HG03280 (cell line): Measurements from ENCODE around the gene PSMA5.
A peak's percentile ranks its signal among the peaks of the same experiment; 100 is the strongest.
"Not testable (repeated sequence)": the region's sequence is repeated elsewhere in the genome, so short reads cannot be mapped to it uniquely, and the experiment has no call there.

Source experiments
- ATAC-seq: cut with Tn5 transposase; IDR thresholded peaks from one replicate; pipeline ENCODE4 v1.9.1; 2021; ENCODE audit warnings: mild to moderate bottlenecking, moderate library complexity; ENCODE audit not compliant: unreplicated experiment

The PSMA5 gene

DNA sequence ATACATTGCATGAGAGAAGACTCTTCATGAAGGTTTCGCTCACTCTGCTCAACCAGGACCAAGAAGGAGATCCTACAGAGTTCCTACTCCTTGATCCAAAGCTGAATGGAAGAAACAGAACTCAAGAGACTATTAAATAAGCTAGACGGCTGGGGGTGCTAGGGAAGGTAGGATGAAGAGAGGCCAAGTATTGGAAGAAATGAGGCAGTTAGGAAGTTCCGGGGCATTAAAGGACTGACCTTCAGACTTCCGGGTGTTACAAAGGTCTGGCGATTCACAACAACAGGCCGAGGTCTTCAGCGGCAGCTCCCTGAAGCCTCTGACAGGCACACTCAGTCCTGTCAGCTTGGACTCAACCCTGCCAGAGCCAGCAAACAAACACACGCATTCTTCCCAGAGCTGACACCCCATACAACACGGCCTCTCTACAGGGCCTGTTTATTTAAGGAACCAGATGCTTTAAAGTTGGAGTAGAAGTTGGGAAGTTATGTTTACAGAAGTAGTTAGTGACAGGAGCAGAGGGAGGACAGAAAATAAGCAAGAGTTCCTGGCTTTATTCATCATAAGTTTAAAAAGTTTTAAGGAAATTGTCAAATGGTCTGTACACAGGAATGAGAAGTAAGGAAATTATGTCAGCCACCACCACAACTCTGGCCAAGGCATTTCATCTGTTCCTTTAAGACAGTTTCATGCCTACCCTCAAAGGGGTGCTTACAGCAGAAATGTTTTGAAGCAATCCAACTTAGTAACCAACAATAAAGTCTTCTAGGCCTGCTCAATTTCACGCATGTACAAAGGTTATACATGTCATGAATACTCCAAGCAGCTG lies 33.2 kb downstream of the PSMA5 start:
- ATAC-seq: no peak

DNA sequence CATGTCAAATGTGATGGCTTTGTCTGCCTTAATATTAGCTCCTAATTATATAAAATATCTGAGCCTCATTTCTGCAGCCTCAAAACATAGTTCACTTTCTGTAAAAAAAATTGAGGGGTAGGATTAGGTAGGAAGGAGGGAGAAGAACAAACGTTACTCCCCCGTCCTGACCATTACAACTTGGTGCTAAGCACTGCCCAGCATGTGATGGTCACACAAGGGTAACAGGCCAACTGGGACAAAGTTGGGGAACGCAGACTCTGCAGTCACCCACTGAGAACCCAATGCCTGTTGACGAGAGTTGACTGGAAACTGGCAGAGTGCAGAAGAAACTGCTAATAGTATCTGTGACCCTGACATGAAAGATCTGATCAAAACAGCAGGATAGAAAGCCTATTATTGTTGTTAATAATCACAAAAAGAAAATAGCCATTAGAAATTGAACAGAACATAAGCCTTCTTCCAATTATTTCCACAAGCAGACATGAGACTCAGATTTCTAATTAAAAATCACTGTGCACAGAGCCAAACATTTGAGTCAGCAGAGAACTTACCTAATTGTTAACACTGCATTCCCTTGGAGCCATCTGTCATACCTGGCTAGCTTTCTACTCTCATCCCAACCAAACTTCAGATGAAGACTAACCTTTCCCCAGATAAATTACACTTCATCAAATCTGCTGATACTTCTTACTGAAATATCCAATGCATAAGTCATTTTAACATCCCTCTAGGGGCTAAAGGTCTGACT lies 34.0 kb downstream of the PSMA5 start:
- peak; percentile 22 for ATAC-seq

DNA sequence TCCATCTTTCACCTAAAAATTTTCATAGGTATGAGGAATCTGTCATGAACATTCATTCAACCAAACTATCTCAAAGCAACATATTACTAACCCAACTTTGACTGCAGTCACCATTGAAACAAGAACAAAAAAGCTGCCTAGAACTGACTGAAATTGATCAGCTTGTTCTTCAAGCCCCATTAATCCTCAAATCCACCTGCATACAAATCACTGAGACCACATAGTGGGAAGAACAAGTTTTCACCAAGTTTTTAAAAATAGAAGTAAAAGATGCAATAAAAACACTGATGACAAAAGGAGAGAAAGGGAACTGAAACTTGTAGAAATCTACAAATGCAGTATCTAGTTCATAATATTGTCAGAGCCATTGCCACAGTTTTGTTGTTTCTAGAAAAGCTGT lies 34.6 kb downstream of the PSMA5 start:
- peak; percentile 75 for ATAC-seq

DNA sequence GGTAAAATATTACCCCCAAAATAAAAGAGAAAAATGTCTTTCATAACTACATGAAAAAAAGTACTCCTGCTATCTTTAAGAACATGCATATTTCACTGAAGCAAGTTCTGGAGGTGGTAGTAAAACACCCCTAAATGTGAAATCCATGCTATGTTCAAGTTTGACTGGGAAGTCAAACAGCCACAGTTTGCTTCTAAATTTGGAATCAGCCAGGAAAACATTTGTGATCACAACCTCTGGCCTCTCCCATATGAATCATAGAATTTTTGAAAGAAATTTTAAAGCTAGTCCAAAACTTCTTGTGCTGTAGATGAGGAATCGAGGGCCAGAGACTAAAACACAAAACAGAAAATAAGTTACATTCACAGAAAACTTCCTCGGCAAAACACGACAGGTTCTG lies 35.1 kb downstream of the PSMA5 start:
- no peak for ATAC-seq

DNA sequence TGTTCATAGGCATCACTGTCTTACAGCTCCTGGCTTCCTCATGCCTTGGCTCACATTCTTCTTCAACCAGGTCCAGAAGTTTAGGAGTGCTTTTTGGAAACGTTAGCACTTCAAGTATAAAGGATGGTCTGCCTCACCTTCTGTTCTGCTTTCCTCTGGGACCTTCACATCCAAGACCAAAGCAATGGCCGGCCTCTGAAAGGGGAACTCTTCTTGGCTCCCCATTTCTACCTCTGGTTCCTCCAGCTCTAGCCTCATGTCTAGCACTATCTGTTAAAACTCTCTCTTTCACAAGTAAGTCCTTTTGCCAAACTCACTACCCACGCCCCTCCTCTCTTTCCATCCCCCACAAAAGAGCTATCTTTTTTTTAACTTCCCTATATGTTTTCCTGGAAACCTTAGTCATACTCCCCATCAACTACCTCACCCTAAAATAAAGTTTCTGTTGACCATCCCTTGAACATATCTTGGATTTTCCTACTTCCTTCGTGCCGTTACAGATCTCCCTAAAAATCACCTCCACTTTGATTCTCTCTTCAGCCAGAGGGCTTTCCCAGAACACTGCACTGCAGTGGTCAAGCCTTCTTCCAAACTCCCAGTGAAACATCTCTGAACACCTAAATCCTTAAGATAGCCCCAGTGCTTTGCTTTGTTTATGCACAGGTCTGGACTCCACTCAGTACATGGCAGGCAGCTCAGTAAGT lies 36.5 kb downstream of the PSMA5 start:
- no peak for ATAC-seq

DNA sequence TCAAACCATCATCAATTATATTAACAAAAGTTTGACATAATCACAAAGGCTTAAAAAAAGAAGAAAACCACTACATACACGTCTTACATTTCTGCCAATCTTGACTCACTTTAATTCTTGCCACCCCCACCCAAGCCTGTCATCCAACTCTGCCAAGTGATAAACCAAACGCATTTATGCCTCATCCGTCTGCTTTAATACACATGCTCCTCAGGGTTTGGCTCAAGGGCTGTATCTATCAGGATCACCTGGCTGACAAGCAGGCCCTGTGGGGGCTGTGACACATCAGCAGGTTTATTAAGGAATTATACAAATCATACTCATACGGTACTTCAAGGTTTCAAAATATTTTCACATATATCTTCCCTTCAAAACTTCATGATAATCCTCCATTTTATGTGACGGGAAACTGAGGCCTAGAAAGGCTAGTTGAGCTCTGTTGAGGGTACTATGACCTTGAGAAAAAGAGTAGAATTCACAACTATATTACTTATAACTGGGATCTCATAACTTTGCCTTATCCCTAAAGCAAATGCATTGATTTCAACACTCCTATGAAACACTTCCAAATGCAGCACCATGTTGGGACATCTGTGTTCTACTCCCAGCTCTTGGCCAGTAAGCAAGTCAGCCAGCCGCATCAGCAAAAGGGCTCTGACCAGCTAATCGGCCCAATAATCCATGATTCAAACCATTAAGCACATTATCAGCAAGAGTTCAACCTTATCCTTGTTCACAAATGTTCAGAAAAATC lies 37.2 kb downstream of the PSMA5 start:
- ATAC-seq: no peak

DNA sequence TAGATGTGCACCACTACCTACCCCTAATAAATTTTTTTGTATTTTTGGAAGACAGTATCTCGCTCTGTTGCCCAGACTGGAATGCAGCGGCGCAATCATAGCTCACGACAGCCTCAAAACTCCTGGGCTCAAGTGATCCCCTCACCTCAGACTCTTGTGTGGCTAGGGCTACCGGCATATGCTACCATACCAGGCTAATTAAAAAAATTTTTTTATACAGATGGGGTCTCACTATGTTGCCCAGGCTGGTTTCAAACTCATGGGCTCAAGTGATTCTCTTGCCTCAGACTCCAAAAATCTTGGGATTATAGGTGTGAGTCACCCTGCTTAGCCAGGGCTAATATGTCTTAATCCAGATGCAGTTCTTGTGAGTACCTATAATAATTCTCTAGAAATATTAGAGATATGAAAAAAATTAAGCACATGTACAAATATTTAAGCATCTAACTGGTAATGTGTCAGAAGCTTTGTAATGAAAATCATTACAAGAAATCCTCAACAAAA lies 38.0 kb downstream of the PSMA5 start:
- no peak for ATAC-seq

DNA sequence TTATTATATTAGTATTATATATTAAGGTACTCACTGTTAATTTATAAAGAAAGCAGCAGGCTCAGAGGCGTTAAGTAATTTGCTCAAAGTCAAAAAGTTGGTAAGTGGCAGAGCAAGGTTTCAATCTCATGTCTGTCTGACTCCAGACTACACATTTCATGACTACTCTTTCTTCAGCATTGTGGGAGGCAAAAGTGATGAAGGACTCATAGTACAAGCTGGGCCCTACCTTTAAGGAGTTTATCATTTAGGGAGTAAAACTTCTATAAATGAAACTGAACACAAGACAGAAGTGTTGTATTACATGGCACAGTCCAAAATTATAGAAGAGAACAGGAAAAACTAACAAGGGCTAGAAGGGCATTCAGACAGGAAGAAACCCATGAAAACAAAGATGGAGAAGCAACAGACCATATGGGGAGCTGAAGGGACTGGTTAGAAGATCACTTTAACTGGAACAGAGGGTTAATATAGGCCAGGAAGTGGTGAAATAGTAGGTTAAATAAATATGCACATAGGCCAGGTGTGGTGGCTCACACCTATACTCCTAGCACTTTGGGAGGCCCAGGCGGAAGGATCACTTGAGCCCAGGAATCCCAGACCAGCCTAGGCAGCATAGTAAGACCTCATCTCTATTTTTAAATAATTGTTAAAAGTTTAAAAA lies 40.1 kb downstream of the PSMA5 start:
- ATAC-seq: no peak

DNA sequence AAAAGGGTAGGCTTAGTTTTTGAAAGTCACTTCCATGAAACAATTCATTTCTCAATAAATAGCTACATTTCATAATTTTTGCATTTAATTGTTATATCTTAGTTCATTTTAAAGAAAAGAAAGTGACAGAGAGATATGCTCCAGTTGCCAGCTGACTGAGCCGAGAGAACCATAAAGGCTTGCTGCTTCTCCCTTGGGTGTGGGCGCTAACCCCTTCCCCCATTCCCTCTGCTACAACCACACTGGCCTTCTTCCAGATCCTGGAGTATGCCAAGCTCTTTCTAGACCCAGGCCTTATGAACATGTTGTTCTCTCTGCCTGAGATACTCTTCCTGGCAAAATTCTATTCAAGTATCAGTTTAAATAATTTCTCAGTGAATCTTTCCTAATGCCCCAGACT lies 40.8 kb downstream of the PSMA5 start:
- ATAC-seq: no peak

DNA sequence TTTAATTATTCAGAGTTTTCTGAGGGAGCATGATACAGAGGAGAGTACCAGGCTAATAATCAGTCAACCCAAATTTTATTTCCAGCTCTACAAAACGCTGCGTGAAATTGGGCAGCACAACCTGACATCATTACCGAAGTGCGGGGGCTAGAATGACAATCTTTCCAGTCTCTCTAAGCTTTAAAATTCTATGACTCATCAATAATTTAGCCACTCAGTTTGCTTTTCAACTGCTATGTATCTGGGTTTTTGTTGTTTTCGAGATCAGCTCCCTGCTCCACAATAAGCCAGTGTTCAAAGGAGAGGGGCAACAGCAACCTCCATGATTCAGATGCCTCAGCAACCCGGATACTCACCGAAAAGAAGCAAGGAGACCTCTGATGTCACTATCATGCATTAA lies 42.4 kb downstream of the PSMA5 start:
- no peak for ATAC-seq

DNA sequence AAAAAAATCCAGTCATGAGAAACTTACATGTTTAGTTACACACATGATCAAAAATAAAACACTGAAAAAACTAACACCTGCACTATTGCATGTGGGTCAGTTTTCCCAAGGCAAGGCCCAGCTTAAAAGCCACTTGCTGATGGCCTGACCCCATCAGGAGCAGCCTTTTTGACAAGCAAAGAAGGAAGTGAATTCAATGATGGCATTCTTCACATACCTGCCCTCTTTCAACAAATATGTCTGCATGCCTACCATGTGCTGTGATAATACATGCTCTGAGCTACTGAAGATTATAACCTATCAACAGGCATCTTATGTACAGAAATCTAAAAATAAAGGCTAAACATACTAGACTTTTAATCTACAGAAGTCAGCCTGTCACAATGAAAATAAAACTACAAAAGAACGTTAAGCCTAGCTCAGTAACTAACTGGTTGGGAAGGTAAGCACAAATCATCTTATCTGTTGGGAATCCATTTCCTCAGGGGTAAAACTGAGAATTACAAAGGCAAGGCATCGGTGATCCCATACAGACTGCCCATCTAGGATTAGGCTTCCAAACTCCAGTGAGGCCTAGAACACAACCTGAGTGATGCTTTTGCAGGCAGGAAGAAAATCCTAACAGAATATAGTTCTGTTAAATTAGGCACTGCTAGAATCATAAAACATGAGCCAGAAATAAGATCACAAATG lies 43.0 kb downstream of the PSMA5 start:
- no peak for ATAC-seq

DNA sequence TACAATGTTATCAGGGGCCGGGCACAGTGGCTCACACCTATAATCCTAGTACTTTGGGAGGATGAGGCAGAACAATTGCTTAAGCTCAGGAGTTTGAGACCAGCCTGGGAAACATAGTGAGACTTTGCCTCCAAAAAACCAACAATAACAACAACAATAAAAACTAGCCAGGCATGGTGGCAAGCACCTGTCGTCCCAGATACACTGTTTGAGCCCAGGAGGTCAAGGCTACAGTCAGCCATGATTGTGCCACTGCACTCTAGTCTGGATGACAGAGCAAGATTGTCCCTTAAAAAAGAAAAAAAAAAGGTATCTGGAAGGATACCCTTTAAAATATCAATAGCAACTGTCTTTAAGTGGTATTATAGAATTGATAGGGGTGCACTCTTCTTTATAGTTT lies 44.7 kb downstream of the PSMA5 start:
- ATAC-seq: no peak

DNA sequence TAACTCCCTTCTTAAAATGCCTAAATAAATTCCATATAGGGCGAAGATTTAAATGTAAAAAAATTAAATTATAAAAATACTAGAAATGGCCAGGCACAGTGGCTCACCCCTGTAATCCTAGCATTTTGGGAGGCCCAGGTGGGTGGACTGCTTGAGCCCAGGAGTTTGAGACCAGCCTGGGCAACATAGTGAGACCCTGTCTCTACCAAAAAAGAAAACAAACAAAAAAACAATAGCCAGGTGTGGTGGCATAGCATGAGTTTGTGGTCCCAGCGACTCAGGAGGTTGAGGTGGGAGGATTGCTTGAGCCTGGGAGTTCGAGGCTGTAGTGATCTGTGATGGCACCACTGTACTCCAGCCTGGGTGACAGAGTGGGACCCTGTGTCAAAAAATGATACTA lies 46.3 kb downstream of the PSMA5 start:
- no peak for ATAC-seq

DNA sequence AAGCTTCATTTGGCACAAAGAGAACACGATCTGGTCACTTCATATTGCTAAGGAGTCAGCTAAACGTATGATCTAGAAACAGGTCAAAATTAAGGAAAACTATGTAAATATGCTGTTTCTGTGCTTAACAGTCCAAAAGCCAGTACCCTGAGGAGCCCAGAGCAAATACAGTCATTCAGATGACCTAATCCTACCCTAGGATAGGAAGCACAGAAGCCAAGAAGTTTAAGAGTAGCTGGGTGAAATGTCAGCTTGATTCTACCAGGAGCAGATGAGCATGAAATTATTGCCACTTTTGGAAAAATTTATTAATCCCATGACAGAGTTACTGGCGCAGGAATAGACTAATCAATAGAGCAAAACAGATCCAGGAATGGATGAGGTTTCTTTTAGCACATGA lies 46.8 kb downstream of the PSMA5 start:
- ATAC-seq: no peak

DNA sequence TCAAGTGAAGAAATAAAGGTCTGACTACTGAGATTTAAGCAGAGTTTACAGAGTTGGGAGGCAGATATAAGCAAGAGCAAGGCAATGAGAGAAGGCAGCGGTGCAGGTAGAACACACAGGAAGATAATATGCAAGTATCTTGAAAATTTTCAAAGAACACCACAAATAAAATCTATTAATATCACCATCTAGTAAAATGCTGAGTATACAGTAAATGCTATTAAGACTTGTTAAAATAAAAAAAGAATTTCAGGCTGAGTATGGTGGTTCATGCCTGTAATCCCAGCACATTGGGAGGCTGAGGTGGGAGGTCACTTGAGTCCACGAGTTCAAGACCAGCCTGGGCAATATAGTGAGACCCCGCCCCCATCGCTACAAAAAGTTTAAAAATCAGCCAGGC lies 48.5 kb downstream of the PSMA5 start:
- ATAC-seq: no peak

DNA sequence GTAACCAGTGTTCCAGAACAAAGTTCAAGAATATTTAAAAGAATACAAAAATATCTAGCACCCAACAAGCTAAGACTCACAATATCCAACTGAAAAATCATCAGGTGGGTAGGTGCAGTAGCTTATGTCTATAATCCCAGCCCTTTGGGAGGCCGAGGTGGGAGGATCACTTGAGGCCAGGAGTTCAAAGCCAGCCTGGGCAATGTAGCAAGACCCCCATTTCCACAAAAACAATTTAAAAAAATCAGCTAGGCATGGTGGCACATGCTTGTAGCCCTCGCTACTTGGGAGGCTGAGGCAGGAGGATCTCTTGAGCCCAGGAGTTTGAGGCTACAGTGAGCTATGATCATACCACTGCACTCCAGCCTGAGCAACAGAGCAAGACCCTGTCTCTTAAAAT lies 52.6 kb downstream of the PSMA5 start:
- ATAC-seq: not testable (repeated sequence)

DNA sequence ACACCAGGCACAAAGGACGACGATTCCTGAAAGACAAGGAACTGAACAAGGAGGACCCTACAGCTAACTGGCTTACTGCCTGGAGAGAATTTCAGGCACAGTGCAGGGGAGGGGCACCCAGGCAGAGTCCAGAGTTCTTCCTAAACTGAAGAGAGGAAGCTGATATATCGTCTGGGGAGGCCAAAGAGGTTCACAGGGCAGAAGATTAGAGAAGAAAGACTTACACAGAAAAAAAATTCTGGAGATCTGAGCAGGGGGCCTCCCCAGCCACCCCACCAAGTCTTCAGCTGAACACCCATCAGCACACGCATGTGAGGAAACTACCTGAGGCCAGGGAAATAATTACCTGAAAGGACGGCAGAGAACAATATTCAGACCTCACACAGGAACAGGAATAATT lies 53.1 kb downstream of the PSMA5 start:
- no peak for ATAC-seq

DNA sequence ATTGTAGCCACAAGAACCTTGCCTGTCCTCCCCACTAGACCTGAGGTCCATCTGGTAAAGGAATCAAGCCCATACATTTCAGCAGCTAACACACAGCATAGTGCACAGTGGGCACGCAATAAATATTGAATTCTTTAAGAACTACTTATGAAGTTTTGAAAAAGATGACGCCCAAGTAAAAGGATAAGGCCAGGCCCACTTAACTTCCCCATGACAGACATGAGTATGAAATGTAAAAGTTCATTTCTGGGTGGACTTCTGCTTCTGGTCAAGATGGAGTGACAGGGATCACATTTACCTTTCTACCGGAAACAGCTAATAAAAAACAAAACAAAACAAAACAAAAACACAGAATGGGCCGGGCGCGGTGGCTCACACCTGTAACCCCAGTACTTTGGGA lies 54.0 kb downstream of the PSMA5 start:
- no peak for ATAC-seq

DNA sequence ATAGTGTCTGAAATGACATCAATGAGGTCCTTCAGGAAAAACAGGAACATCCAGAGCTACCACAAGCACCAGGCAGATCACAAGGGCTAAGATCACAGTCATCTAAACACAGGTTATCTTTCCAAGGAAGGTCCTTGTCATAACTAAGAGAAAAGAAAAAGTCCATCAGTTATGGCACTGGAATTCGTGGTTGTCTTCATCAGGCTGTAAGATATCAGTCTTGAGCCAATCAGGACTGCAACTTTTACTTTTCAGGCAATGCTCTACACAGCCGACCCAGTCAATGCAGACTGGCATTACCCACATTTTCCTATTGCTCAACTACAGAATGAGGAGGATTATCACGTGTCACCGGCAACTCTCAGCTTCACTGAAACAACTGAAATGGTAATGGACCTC lies 54.9 kb downstream of the PSMA5 start:
- ATAC-seq: no peak
